Measurements from ENCODE around the gene RAB6B.

RAB6B gene

DNA sequence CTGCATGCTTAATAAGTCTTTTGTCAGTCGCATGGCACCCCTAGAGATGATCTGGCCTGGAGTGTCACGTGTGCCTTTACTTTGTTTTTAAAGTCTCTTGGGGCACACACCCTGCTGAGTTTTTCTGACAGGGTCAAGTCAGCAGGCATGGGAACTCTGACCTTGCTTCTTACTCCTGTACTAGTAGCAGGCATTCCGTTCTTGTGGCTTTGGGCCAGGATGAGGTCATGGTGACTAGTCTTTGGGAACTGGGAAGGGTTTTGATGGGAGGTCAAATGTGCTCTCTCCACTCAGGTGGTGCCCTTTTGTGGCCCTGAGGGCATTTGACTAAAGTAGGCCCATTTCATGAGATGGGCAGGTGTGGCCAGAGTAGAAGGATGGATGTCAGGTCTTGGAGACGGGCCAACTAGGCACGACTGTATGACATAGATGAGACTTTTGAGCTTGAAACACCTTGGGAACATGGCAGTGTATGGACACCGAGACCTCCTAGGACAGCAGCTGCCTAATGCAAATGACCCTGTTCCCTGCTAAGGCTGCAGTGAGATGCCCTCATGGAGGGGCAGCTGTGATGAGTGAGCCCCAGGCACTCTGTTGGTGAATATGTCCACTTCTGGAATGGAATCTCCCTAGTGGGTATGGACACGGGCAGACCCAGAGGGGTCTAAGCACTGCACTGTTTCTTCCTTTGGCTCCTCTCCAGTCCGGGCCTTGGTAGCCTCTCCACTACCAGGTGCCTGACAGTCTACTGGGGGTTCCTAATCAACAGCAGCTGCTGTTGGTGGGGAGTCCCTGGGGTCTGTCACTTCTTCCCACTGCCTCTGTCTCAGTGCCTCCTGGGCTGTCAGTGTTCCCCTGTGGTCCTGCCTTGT, 73.7 kb downstream of the RAB6B start:
- TF ChIP-seq, protein P1, sequence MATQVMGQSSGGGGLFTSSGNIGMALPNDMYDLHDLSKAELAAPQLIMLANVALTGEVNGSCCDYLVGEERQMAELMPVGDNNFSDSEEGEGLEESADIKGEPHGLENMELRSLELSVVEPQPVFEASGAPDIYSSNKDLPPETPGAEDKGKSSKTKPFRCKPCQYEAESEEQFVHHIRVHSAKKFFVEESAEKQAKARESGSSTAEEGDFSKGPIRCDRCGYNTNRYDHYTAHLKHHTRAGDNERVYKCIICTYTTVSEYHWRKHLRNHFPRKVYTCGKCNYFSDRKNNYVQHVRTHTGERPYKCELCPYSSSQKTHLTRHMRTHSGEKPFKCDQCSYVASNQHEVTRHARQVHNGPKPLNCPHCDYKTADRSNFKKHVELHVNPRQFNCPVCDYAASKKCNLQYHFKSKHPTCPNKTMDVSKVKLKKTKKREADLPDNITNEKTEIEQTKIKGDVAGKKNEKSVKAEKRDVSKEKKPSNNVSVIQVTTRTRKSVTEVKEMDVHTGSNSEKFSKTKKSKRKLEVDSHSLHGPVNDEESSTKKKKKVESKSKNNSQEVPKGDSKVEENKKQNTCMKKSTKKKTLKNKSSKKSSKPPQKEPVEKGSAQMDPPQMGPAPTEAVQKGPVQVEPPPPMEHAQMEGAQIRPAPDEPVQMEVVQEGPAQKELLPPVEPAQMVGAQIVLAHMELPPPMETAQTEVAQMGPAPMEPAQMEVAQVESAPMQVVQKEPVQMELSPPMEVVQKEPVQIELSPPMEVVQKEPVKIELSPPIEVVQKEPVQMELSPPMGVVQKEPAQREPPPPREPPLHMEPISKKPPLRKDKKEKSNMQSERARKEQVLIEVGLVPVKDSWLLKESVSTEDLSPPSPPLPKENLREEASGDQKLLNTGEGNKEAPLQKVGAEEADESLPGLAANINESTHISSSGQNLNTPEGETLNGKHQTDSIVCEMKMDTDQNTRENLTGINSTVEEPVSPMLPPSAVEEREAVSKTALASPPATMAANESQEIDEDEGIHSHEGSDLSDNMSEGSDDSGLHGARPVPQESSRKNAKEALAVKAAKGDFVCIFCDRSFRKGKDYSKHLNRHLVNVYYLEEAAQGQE (IDR thresholded peaks at IDR 0.05; ENCODE audit: insufficient replicate concordance, low read depth): no peak
- TF ChIP-seq GABPA (IDR thresholded peaks at IDR 0.05; ENCODE audit: low read depth) (no peak), POLR2AphosphoS5 (IDR thresholded peaks at IDR 0.05; ENCODE audit: low read depth) (no peak), CTCF (IDR thresholded peaks at IDR 0.05; ENCODE audit: insufficient read depth, low read length) (no peak), SPI1 (IDR thresholded peaks at IDR 0.05; ENCODE audit: borderline replicate concordance, low read depth) (no peak)
- Histone ChIP-seq H3K27ac (replicated peaks) (no peak overlapping the region), H3K4me3 (replicated peaks; ENCODE audit: insufficient read depth, low read length) (no peak overlapping the region), H3K27me3 (ENCODE audit: insufficient read depth, poor library complexity, severe bottlenecking) (no peaks in the 10 kb centered on the region)
- DNase-seq (ENCODE audit: low read depth in 1 of 2, low spot score in 1 of 2): no peak

DNA sequence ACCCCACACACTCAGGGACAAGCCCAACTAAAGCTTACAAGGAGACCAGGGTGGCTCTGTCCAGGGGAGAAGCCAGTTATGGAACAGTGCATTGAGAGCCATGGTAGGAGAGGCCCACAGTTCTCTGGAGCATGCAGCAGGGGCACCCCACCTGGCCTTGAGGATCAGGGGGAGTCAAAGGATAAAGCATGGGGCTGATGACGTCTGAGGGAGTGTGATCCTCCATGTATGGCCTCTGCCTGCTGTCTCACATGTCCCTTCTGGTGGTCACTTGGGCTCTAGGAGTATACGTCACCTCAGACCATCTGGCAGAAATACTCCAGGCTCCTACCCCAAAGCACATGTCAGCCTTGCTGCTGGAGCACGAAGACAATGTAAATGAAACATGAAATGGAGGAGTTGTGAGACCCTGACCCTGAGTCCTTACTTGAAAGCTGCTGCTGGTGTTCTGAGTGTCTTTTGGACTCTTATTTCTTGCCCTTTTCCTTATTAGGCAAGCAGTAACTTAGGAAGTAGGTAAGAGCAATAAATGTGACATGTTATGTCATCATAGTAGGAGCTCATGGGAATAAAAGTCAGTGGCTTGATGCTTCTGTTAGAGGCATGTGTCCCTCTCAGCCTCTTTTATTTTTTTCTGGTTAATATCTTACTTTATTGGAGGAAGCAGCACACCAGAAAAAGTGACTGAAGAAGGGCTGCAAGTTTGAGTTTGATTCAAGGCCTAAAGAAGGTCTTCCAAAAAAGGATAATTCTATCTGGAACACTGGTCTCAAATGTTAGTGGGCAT, 74.6 kb downstream of the RAB6B start:
- H3K27ac ChIP-seq (replicated peaks): no peak overlapping the region
- H3K4me3 ChIP-seq (replicated peaks; ENCODE audit: insufficient read depth, low read length): no peak overlapping the region
- no peak for DNase-seq (ENCODE audit: low read depth in 1 of 2, low spot score in 1 of 2)

More for the DNA sequence above, 74.6 kb downstream of the RAB6B start:
- TF ChIP-seq, protein P1 (IDR thresholded peaks at IDR 0.05; ENCODE audit: insufficient replicate concordance, low read depth): no peak
- TF ChIP-seq GABPA (IDR thresholded peaks at IDR 0.05; ENCODE audit: low read depth) (no peak), SPI1 (IDR thresholded peaks at IDR 0.05; ENCODE audit: borderline replicate concordance, low read depth) (no peak), POLR2AphosphoS5 (IDR thresholded peaks at IDR 0.05; ENCODE audit: low read depth) (no peak), CTCF (IDR thresholded peaks at IDR 0.05; ENCODE audit: insufficient read depth, low read length) (no peak)
- no peaks in the 10 kb centered on the region for H3K27me3 ChIP-seq (ENCODE audit: insufficient read depth, poor library complexity, severe bottlenecking)

Measured in HL-60 (cell line).